HG02840 (cell line): ENCODE measurements around the gene SLC2A2.
A peak's percentile ranks its signal among the peaks of the same experiment; 100 is the strongest.

Experiments used
- ATAC-seq: cut with Tn5 transposase; IDR thresholded peaks from one replicate; pipeline ENCODE4 v1.9.1; 2021; ENCODE audit warnings: mild to moderate bottlenecking, moderate library complexity, moderate number of reproducible peaks; ENCODE audit not compliant: unreplicated experiment, low FRiP score

The SLC2A2 gene

GRCh38 chr3:171038342-171038741 is 11.8 kb upstream of the SLC2A2 start:
- no peak for ATAC-seq

GRCh38 chr3:171028779-171029232 is 2.3 kb upstream of the SLC2A2 start:
- no peak for ATAC-seq

GRCh38 chr3:171028025-171028778 is 1.7 kb upstream of the SLC2A2 start:
- ATAC-seq, result peak; percentile 69

GRCh38 chr3:171023566-171023965 is 3.0 kb downstream of the SLC2A2 start:
- no peak for ATAC-seq

GRCh38 chr3:171021377-171021776 is 5.1 kb downstream of the SLC2A2 start:
- no peak for ATAC-seq

GRCh38 chr3:171018156-171018935 is 8.2 kb downstream of the SLC2A2 start:
- no peak for ATAC-seq

- ATAC-seq, result no peak
Observed at GRCh38 chr3:171013822-171014748, 12.4 kb downstream of the SLC2A2 start.

GRCh38 chr3:171011873-171012336 is 14.6 kb downstream of the SLC2A2 start:
- no peak for ATAC-seq

- ATAC-seq, result no peak
Observed at GRCh38 chr3:171011109-171011872, 15.2 kb downstream of the SLC2A2 start.

- no peak for ATAC-seq
Observed at GRCh38 chr3:171007316-171007715, 19.2 kb downstream of the SLC2A2 start.

- no peak for ATAC-seq
Observed at GRCh38 chr3:171005648-171006047, 20.9 kb downstream of the SLC2A2 start.

- ATAC-seq, result peak; percentile 63
Observed at GRCh38 chr3:171001957-171002694, 24.4 kb downstream of the SLC2A2 start.

- no peak for ATAC-seq
Observed at GRCh38 chr3:171001250-171001893, 25.1 kb downstream of the SLC2A2 start.

GRCh38 chr3:171000281-171000680 is 26.2 kb downstream of the SLC2A2 start:
- no peak for ATAC-seq

- no peak for ATAC-seq
Observed at GRCh38 chr3:170999737-171000242, 26.7 kb downstream of the SLC2A2 start.

GRCh38 chr3:170997961-170998913 is 28.3 kb downstream of the SLC2A2 start:
- no peak for ATAC-seq

GRCh38 chr3:170992854-170993253 is 33.7 kb downstream of the SLC2A2 start:
- no peak for ATAC-seq
